Breast epithelium (tissue), 4 donors: ENCODE data around the gene OTUD3. TPM values are rescaled to one million over a fixed set of nuclear protein-coding genes. Genes with fewer than 3 reads are reported as not detected.

Source experiments
- DNase-seq, 2 donors: peaks; one replicate each; pipeline ENCODE4 v3.0.0-alpha.2; 2019; ENCODE audit warnings: low spot score in 2 of 2
- H3K27ac ChIP-seq, 2 donors: fragments of 200-600 bp; sonication (generic) in 1 of 2; one replicate each; pipeline ENCODE4 v1.5.1; 2016 to 2019; ENCODE audit warnings: mild to moderate bottlenecking in 1 of 2
- H3K27me3 ChIP-seq, 2 donors: fragments of 200-600 bp; sonication (generic) in 1 of 2; one replicate each; pipeline versions ENCODE4 v1.5.1 to v1.6.0; 2017 to 2019; ENCODE audit warnings: control low read depth in 1 of 2, mild to moderate bottlenecking in 1 of 2
- H3K36me3 ChIP-seq: fragments of 200-600 bp; one replicate; pipeline ENCODE4 v1.5.1; 2019
- H3K4me1 ChIP-seq, 2 donors: fragments of 200-600 bp; sonication (generic); one replicate each; pipeline ENCODE4 v1.5.1; 2016 to 2019; ENCODE audit warnings: control low read depth in 1 of 2
- H3K4me3 ChIP-seq, 3 donors: fragments of 200-600 bp; sonication (generic); 1 replicate in 2 of 3; 2 replicates in 1 of 3; pipeline ENCODE4 v1.5.1; 2016 to 2019; ENCODE audit warnings: mild to moderate bottlenecking in 3 of 3, moderate library complexity in 2 of 3
- H3K9me3 ChIP-seq, 2 donors: fragments of 200-600 bp; sonication (generic) in 1 of 2; one replicate each; pipeline ENCODE4 v1.5.1; 2016 to 2019; ENCODE audit warnings: control low read depth in 1 of 2
- POLR2A ChIP-seq: fragments of 450-650 bp; IDR thresholded peaks from one replicate; pipeline ENCODE4 v1.6.1; 2016; ENCODE audit warnings: antibody characterized with exemption, mild to moderate bottlenecking, moderate library complexity
- POLR2AphosphoS5 ChIP-seq, 3 donors: sonication (generic); formaldehyde crosslinking; IDR thresholded peaks; one replicate each; pipeline ENCODE4 v1.6.1; 2017; ENCODE audit warnings: antibody characterized with exemption in 3 of 3
- intact Hi-C: fragments of 100-400 bp; cut with DNase I; formaldehyde crosslinking; loops from one replicate; pipeline ENCODE4 v1.15.1; 2023; ENCODE audit warnings: low total_unique reads
- total RNA-seq, 3 donors: library from RNA; depleted of rRNA; stranded (reverse); fragments of >200 nt; gene quantifications; one replicate each; pipeline ENCODE4 v1.1.0, GENCODE V29; 2016
- TF ChIP-seq, protein P1 (sequence below), 3 donors: fragments of 450-650 bp; IDR thresholded peaks; one replicate each; pipeline ENCODE4 v1.5.1; 2016 to 2017; ENCODE audit warnings: antibody characterized with exemption in 3 of 3, mild to moderate bottlenecking in 3 of 3, moderate library complexity in 3 of 3

Gene OTUD3
- total RNA-seq, 3 donors from 2014 or later, result 5.8 to 11.1 (median 8.5) TPM

DNA sequence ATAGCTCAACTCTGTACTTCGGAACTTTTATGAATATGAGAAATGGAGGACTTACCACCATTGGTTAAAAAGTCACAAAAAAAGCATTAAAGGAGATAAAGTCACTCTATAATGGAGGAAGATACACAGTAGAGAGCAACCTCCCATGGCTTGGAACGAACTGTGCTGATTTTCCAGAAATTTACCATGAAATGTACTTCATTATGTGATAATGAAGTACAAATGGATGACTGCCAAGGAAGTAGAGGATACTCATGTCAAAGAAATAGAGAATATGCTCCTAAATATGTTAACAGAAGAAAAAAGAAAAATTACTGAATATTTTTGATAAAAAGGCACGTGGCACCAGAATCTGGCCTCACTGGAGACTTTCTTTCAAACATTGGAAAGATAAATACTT is 64.8 kb downstream of the OTUD3 start:
- H3K27ac ChIP-seq, result no peak overlapping the region
- DNase-seq, result no peak
- no peaks in the 10 kb centered on the region for H3K27me3 ChIP-seq
- H3K36me3 ChIP-seq, result no peaks in the 10 kb centered on the region
- no peak overlapping the region for H3K4me3 ChIP-seq
- H3K4me1 ChIP-seq, result no peaks in the 10 kb centered on the region
- TF ChIP-seq, protein P1, sequence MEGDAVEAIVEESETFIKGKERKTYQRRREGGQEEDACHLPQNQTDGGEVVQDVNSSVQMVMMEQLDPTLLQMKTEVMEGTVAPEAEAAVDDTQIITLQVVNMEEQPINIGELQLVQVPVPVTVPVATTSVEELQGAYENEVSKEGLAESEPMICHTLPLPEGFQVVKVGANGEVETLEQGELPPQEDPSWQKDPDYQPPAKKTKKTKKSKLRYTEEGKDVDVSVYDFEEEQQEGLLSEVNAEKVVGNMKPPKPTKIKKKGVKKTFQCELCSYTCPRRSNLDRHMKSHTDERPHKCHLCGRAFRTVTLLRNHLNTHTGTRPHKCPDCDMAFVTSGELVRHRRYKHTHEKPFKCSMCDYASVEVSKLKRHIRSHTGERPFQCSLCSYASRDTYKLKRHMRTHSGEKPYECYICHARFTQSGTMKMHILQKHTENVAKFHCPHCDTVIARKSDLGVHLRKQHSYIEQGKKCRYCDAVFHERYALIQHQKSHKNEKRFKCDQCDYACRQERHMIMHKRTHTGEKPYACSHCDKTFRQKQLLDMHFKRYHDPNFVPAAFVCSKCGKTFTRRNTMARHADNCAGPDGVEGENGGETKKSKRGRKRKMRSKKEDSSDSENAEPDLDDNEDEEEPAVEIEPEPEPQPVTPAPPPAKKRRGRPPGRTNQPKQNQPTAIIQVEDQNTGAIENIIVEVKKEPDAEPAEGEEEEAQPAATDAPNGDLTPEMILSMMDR (IDR thresholded peaks at IDR 0.05), result no peak
- TF ChIP-seq POLR2A (no peak), POLR2AphosphoS5 (IDR thresholded peaks at IDR 0.05) (no peak)
- H3K9me3 ChIP-seq, result no peaks in the 10 kb centered on the region
- intact Hi-C loops, result no loop called here

- H3K4me1 ChIP-seq, result no peaks in the 10 kb centered on the region
- no peaks in the 10 kb centered on the region for H3K36me3 ChIP-seq
- H3K27ac ChIP-seq, result no peak overlapping the region
- H3K27me3 ChIP-seq, result no peaks in the 10 kb centered on the region
- no peaks in the 10 kb centered on the region for H3K9me3 ChIP-seq
- no peak for DNase-seq
- H3K4me3 ChIP-seq, result no peak overlapping the region
- intact Hi-C loops, result no loop called here
- TF ChIP-seq POLR2AphosphoS5 (IDR thresholded peaks at IDR 0.05), result no peak
- TF ChIP-seq, protein P1 (IDR thresholded peaks at IDR 0.05), result no peak
- TF ChIP-seq POLR2A, result no peak
Measured at GRCh38 chr1:19949016-19949415, 66.8 kb downstream of the OTUD3 start.

DNA sequence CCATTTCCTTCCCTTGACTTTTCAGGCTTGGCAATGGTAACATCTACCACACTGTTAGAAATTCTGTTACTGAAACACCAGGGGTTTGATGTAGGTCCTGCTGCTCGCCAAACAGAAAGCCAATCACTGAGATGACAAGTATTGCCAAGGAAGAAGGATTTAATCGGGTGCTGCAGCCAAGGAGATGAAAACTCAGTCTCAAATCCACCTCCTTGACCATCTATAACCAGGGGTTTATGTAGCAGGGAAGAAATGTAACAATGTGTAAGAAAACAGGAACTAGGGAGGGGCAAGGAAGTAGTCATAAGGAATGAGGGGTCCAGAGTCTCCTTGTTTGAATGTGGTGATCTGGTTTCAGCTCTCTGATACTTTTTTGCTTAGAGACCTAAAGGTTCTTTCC is 71.9 kb downstream of the OTUD3 start:
- no peaks in the 10 kb centered on the region for H3K9me3 ChIP-seq
- H3K4me1 ChIP-seq, result no peaks in the 10 kb centered on the region
- H3K4me3 ChIP-seq, result no peak overlapping the region
- TF ChIP-seq POLR2AphosphoS5 (IDR thresholded peaks at IDR 0.05) (no peak), POLR2A (no peak)
- TF ChIP-seq, protein P1 (IDR thresholded peaks at IDR 0.05), result no peak
- H3K36me3 ChIP-seq, result no peaks in the 10 kb centered on the region
- no peak overlapping the region for H3K27ac ChIP-seq
- H3K27me3 ChIP-seq, result no peaks in the 10 kb centered on the region
- intact Hi-C loops, result no loop called here
- no peak for DNase-seq

- no peak for DNase-seq
Measured at GRCh38 chr1:19955534-19956170, 73.5 kb downstream of the OTUD3 start.

GRCh38 chr1:19957779-19958178 is 75.6 kb downstream of the OTUD3 start:
- Histone ChIP-seq H3K4me1 (no peaks in the 10 kb centered on the region), H3K27ac (no peak overlapping the region), H3K36me3 (no peaks in the 10 kb centered on the region), H3K27me3 (peaks cover 0 to 12% of the 10 kb centered on the region in 2 donors), H3K9me3 (no peaks in the 10 kb centered on the region), H3K4me3 (no peak overlapping the region)
- intact Hi-C loops, result no loop called here
- DNase-seq, result no peak
- TF ChIP-seq POLR2A (no peak), POLR2AphosphoS5 (IDR thresholded peaks at IDR 0.05) (no peak)
- TF ChIP-seq, protein P1 (IDR thresholded peaks at IDR 0.05), result no peak

More at GRCh38 chr1:19955534-19956170, 73.5 kb downstream of the OTUD3 start:
- Histone ChIP-seq H3K27me3 (peaks cover 0 to under 1% of the 10 kb centered on the region in 2 donors), H3K4me3 (no peak overlapping the region), H3K27ac (no peak overlapping the region), H3K9me3 (no peaks in the 10 kb centered on the region), H3K4me1 (no peaks in the 10 kb centered on the region), H3K36me3 (no peaks in the 10 kb centered on the region)
- intact Hi-C loops, result no loop called here
- no peak for TF ChIP-seq POLR2A

GRCh38 chr1:19960591-19960990 is 78.4 kb downstream of the OTUD3 start:
- no peaks in the 10 kb centered on the region for H3K9me3 ChIP-seq
- TF ChIP-seq, protein P1 (IDR thresholded peaks at IDR 0.05), result no peak
- no peak overlapping the region for H3K4me3 ChIP-seq
- H3K27ac ChIP-seq, result no peak overlapping the region
- DNase-seq, result no peak
- no peaks in the 10 kb centered on the region for H3K4me1 ChIP-seq
- intact Hi-C loops, result no loop called here
- H3K27me3 ChIP-seq, result peaks cover 0 to 12% of the 10 kb centered on the region in 2 donors
- no peaks in the 10 kb centered on the region for H3K36me3 ChIP-seq
